Measurements from ENCODE around the gene KTN1.

DNA sequence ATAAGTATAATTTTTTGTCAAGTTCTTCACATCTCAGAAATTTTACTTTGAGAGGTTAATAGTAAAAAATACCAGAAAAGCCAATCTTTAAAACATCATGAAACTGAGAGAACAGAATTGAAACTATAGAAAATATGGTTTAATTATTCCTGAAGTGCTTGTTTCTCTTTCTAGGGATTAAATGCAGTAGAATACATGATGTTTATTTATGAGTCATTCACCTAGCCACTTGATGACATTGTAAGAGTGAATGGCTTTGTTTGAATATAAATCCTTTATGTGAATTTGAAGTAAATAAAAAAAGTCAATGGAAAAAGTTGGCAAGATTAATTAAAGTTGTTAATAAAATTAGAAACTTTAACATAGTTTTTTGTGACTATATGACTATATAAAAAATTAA is 48.4 kb downstream of the KTN1 start:
- TF ChIP-seq, protein P1, sequence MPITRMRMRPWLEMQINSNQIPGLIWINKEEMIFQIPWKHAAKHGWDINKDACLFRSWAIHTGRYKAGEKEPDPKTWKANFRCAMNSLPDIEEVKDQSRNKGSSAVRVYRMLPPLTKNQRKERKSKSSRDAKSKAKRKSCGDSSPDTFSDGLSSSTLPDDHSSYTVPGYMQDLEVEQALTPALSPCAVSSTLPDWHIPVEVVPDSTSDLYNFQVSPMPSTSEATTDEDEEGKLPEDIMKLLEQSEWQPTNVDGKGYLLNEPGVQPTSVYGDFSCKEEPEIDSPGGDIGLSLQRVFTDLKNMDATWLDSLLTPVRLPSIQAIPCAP (CRISPR knock-in tag; IDR thresholded peaks at IDR 0.05): no peak
- no peak for TF ChIP-seq ZNF121 (CRISPR knock-in tag; IDR thresholded peaks at IDR 0.05)
- TF ChIP-seq, protein P2, sequence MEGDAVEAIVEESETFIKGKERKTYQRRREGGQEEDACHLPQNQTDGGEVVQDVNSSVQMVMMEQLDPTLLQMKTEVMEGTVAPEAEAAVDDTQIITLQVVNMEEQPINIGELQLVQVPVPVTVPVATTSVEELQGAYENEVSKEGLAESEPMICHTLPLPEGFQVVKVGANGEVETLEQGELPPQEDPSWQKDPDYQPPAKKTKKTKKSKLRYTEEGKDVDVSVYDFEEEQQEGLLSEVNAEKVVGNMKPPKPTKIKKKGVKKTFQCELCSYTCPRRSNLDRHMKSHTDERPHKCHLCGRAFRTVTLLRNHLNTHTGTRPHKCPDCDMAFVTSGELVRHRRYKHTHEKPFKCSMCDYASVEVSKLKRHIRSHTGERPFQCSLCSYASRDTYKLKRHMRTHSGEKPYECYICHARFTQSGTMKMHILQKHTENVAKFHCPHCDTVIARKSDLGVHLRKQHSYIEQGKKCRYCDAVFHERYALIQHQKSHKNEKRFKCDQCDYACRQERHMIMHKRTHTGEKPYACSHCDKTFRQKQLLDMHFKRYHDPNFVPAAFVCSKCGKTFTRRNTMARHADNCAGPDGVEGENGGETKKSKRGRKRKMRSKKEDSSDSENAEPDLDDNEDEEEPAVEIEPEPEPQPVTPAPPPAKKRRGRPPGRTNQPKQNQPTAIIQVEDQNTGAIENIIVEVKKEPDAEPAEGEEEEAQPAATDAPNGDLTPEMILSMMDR (IDR thresholded peaks at IDR 0.05): no peak
- TF ChIP-seq, protein P3, sequence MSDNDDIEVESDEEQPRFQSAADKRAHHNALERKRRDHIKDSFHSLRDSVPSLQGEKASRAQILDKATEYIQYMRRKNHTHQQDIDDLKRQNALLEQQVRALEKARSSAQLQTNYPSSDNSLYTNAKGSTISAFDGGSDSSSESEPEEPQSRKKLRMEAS (CRISPR knock-in tag; IDR thresholded peaks at IDR 0.05): no peak
- TF ChIP-seq, protein P4, sequence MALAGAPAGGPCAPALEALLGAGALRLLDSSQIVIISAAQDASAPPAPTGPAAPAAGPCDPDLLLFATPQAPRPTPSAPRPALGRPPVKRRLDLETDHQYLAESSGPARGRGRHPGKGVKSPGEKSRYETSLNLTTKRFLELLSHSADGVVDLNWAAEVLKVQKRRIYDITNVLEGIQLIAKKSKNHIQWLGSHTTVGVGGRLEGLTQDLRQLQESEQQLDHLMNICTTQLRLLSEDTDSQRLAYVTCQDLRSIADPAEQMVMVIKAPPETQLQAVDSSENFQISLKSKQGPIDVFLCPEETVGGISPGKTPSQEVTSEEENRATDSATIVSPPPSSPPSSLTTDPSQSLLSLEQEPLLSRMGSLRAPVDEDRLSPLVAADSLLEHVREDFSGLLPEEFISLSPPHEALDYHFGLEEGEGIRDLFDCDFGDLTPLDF (CRISPR knock-in tag; IDR thresholded peaks at IDR 0.05): no peak
- no peak for TF ChIP-seq NR2C2 (CRISPR knock-in tag; IDR thresholded peaks at IDR 0.05)
- no peak for TF ChIP-seq NFYB (CRISPR knock-in tag; conservative IDR thresholded peaks at IDR 0.05; ENCODE audit: low read depth)
- TF ChIP-seq, protein P5, sequence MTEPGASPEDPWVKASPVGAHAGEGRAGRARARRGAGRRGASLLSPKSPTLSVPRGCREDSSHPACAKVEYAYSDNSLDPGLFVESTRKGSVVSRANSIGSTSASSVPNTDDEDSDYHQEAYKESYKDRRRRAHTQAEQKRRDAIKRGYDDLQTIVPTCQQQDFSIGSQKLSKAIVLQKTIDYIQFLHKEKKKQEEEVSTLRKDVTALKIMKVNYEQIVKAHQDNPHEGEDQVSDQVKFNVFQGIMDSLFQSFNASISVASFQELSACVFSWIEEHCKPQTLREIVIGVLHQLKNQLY (CRISPR knock-in tag; IDR thresholded peaks at IDR 0.05): no peak
